Esophagus squamous epithelium (tissue), 4 donors: Measurements from ENCODE around the gene TUBGCP3.

Experiments
- POLR2A ChIP-seq, 4 donors: fragments of 450-650 bp; IDR thresholded peaks; one replicate each; pipeline ENCODE4 v1.6.1; 2017; ENCODE audit warnings: antibody characterized with exemption in 4 of 4, mild to moderate bottlenecking in 4 of 4, moderate library complexity in 3 of 4
- TF ChIP-seq, protein P1 (sequence below), 6 experiments: fragments of 450-650 bp in 4 of 6; fragments of 200-600 bp in 2 of 6; sonication (generic) in 2 of 6; IDR thresholded peaks; one replicate each; pipeline ENCODE4 v1.5.1; 2016 to 2019; ENCODE audit warnings: antibody characterized with exemption in 6 of 6, mild to moderate bottlenecking in 4 of 6, moderate library complexity in 4 of 6

DNA sequence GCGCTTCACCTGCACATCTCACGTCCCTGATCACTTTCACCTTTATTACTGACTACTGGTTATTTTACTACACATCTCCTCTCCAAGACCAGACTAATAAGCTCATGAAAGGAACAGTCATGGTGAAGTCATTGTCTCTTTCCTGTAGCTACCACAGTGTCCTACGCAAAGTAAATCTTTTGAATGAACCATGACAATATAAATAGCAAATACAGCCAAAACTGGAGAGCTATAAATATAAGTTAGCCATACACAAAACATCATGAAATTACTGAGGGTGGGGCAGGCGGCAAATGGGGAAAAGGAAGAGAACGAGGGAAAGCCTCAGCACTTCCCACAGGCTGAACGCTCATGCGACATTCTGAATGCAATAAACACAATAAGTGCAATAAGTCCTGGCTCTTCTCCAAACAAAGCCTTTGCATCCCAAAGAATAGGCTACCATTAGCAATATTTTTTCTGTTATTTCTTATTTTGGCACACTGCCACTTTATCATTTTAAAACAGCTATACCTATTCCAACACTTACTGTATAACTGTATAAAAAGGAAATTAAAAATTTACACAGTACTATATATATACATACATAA, 62.5 kb downstream of the TUBGCP3 start:
- TF ChIP-seq POLR2A (IDR thresholded peaks at IDR 0.05), result no peak
- TF ChIP-seq, protein P1, sequence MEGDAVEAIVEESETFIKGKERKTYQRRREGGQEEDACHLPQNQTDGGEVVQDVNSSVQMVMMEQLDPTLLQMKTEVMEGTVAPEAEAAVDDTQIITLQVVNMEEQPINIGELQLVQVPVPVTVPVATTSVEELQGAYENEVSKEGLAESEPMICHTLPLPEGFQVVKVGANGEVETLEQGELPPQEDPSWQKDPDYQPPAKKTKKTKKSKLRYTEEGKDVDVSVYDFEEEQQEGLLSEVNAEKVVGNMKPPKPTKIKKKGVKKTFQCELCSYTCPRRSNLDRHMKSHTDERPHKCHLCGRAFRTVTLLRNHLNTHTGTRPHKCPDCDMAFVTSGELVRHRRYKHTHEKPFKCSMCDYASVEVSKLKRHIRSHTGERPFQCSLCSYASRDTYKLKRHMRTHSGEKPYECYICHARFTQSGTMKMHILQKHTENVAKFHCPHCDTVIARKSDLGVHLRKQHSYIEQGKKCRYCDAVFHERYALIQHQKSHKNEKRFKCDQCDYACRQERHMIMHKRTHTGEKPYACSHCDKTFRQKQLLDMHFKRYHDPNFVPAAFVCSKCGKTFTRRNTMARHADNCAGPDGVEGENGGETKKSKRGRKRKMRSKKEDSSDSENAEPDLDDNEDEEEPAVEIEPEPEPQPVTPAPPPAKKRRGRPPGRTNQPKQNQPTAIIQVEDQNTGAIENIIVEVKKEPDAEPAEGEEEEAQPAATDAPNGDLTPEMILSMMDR (IDR thresholded peaks at IDR 0.05), result no peak
